ENCODE results near the gene SLC22A17.
"Not testable (repeated sequence)": the region's sequence is repeated elsewhere in the genome, so short reads cannot be mapped to it uniquely, and the experiment has no call there.

SLC22A17 gene

DNA sequence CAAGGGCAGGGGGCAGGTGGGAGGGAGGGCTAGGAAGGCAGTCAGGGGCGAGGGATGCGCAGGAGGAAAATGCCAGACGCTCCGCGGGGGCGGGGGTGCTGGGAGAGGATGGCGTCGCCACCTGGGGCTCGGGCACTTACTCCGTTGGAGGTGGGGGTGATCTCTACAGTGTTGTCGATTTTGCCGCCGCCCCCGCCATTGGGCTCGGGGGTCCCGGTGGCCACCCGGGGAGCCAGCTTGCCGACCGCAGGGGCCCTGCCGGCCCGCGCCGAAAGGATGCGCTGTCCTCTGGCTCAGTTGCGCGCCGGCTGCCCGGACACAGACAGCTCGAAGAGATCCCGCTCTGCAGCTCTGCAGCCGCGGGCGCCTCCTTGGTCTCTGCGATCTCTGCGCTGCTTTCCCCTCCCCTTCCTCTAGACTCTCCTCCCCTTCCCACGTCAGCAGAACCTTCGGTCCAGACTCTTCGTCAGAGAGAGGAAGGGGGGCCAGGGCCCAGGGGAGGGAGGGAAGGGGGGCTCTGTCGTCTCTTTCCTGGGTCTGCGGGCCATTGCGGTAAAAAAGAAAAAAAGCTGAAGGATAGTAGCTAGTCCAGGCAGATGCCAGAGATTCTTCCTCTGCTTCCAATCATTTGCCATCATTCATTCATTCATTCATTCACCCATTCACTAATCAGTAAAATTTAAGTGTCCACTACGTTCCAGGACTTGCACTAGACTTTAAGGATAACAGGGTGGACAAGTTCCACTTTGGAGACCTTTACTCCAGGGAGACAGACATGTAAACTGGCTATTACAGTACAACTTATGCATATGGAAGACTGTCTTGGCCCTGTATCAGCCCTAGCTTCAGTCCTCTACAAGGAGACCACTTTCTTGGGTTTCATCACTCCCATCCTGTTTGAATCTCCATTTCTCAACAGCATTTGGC, at the start of gene SLC22A17:
Gene SLC22A17 (minus strand): TSS at position 382 of the 927 bp plus-strand sequence.
- DNase-seq, result peak; percentile 88

- no peak for DNase-seq
Observed at GRCh38 chr14:23401291-23401690, 48.6 kb upstream of the SLC22A17 start.

DNA sequence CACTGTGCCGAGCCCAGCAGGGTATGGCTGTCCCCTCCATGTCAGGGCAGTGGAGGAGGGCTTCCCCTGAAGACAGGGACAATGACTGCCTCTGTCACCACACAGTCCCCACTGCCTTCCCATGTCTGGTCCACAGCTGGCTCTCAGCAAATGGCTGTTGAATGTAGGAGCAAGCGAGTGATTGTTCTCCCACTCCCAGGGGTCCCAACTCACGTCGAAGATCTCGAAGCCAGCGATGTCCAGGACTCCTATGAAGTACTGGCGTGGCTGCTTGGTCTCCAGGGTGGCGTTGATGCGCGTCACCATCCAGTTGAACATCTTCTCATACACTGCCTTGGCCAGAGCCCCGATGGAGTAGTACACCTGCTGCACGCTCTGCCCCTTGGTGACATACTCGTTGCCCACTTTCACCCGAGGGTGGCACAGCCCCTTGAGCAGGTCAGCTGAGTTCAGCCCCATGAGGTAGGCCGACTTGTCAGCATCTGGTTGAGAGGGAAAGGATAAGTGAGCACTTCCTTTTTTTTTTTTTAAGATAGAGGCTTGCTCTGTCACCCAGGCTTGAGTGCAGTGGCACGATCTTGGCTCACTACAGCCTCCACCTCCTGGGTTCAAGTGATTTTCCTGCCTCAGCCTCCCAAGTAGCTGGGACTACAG, 47.9 kb upstream of the SLC22A17 start:
- not testable (repeated sequence) for DNase-seq

- no peak for DNase-seq
Observed at GRCh38 chr14:23399591-23399990, 46.9 kb upstream of the SLC22A17 start.

- no peak for DNase-seq
Observed at GRCh38 chr14:23399136-23399535, 46.4 kb upstream of the SLC22A17 start.

DNA sequence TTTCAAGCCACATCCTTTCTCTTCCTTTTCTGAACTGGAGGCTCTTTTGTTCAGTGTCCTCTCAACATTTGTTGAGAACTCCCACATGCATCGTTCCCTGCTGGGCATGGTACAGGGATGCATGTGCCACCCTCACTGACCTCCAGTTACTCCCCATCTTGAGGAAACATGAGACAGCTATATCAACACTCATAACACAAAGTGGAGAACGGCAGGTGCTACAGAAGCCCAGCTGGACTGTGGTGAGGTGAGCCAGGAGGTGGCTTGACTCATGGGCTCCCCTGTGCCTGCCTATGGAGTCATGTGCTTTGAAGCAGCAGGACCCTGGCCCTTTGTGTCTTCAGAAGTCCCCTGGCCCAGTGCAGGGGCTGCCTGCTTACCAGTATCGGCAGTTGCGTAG, 45.7 kb upstream of the SLC22A17 start:
- peak; percentile 39 for DNase-seq

DNA sequence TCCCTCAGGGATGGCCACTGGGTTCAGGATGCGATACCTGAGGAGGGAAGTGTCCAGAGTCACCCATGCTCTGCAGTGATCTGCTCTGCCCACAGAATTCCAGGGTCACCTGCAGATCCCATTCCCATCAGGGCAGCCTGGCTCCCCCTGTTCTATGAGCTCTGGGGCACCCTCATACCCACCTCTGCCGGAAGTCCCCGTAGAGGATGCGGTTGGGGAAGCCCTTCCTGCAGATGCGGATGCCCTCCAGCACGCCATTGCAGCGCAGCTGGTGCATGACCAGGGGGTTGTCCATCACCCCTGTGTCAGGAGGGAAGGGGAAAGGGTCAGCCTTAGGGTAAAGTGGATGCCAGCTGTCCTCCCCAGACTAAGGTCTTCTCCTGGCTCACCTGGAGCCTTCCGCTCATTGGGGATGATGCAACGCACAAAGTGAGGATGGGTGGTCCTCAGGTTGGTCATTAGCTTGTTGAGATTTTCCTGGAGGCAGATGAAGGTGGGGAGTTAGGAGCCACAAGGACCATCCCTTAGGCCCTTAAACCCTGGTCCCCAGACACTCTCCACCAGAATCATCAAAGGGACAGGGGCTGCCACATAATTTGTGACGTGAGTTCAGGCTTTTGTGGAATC, 44.2 kb upstream of the SLC22A17 start:
- DNase-seq, result no peak

GRCh38 chr14:23396126-23396525, 43.4 kb upstream of the SLC22A17 start:
- no peak for DNase-seq

DNA sequence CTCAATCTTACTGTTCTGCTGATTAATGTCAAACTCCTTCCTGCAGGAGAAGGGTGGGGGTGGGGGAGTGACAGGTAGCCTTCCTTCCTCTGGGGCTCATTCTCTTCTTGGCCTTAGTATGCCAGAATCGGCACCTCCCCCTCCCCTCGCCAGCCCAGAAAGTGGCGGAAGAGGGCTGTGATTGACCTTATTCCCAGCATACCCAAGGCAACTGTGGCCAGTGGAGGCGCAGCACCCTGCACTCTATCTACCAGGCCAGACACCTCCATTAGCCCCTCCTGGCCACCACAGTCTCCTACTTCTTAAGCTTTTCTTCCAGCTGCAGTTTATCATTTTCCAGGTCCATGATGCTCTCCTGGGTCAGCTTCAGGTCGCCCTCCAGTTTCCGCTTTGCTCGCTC, 39.9 kb upstream of the SLC22A17 start:
- DNase-seq, result no peak

DNA sequence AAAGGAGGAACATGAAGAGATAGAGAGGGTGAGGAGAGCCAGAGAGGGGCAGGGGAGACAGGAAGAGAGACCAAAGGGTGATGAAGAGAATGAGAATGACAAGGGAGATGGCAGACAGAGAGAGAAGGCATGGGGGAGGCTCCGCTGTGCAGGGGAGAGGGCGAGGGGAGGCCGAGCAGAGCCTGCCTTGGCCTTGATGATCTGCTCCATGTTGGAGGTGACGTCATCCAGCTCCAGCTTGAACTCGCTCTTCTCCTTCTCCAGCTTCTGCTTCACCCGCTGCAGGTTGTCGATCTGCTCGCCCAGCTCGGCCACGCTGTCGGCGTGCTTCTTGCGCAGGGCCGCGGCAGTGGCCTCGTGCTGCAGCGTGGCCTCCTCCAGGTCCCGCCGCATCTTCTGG, 37.2 kb upstream of the SLC22A17 start:
- DNase-seq, result not testable (repeated sequence)

DNA sequence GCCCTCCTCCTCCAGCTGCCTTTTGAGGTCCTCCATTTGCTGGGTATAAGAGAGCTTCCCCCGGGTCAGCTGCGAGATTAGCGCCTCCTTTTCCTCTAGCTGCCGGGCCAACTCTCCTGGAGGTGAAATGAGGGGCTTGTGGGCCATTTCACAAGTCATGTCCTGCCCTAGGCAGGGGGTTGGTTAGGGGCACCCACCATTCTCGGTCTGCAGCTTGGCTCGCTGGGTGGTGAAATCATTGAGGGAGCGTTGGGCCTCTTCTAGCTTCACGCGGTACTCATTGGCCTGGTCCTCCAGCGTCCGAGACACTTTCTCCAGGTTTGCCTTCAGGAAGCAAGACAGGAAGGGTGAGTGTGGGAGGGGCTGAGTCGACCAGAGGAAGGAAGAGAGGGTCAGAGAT, 36.7 kb upstream of the SLC22A17 start:
- DNase-seq, result no peak

- no peak for DNase-seq
Observed at GRCh38 chr14:23388996-23389395, 36.3 kb upstream of the SLC22A17 start.

GRCh38 chr14:23387916-23388882, 35.5 kb upstream of the SLC22A17 start:
- no peak for DNase-seq

GRCh38 chr14:23386999-23387398, 34.3 kb upstream of the SLC22A17 start:
- DNase-seq, result no peak

DNA sequence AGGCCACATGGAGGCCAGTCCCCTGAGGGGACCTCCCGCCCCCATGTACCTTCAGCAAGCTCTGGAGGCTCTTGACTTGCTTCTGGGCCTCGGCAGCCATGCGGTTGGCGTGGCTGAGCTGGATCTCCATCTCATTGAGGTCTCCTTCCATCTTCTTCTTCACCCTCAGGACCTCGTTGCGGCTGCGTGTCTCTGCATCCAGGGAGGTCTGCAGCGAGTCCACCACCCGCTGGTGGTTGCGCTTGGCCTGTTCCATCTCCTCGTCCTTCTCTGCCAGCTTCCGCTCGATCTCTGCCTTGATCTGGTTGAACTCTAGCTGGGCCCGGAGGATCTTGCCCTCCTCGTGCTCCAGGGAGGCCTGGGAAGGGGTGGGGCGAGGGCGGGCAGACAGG, 33.6 kb upstream of the SLC22A17 start:
- DNase-seq, result not testable (repeated sequence)

DNA sequence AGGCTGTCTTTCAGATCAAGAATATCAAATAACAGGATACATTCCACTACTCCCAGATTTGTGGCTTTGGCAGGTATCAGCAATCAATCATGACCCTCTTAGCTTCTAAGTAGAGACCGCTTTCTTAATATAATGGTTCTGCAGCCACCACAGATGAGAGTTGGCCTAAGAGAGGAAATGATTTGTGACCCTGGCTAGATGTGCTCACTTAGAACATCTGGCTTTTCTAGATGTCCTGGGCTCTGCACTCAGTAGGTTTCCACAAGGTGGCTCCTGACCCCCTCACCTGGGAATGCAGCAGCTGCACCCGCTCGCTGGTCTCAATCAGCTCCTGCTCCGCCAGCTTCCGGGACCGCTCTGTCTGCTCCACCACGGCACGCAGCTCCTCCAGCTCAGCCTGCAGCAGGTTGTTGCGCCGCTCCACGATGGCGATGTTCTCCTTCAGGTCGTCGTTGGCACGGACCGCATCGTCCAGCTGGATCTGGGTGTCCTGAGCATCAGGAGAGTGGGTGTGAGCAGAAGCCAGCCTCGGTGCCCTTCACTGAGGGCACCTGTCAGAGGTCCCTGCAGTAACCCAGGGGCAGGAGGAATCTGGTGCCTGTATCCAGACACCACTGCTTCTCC, 33.1 kb upstream of the SLC22A17 start:
- DNase-seq, result no peak

GRCh38 chr14:23385244-23385641, 32.6 kb upstream of the SLC22A17 start:
- DNase-seq, result no peak

GRCh38 chr14:23384364-23385080, 31.8 kb upstream of the SLC22A17 start:
- no peak for DNase-seq

- no peak for DNase-seq
Observed at GRCh38 chr14:23382731-23383440, 30.2 kb upstream of the SLC22A17 start.

DNA sequence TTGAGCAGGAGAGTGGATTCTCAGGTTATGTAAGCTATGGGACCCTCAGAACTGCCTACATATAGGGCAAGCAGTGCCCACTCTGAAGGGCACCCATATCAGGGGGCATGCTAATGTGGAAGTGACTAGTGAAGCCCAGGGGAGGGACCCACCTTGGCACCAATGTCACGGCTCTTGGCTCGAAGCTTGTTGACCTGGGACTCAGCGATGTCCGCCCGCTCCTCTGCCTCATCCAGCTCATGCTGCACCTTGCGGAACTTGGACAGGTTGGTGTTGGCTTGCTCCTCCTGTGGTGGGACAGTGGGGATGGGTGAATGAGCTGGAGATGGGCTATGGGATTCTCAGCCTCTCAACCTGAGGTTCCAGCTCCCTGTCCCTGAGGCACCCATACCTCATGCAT, 29.6 kb upstream of the SLC22A17 start:
- DNase-seq, result no peak

DNA sequence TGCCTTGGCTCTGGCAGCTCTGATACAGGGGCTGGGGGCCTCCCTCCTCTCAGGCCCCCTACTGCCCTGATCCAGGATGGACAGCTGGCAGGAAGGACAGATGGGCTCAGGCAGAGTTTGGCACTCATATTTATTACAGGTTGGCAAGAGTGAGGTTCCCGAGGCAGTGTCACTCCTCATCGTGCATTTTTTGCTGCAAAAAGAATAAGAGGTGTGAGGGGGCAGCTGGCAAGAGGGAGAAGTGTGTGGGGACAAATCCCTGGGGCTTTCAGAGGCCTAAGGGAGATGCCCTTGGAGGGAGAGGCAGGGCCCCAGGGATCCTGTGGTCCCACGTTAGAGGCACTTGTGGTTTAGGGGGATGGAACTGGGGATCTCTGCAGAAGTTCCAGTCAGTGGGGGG, 29.2 kb upstream of the SLC22A17 start:
- peak; percentile 34 for DNase-seq

Data from DMS79 treated with DMSO at 0.1 percent for 48 hours (cell line).